Hepatic stellate cell (primary cell): ENCODE measurements around the gene SECISBP2.

Experiments used
- DNase-seq: peaks from one replicate; pipeline ENCODE4 v3.0.0; 2011; ENCODE audit warnings: low spot score

The SECISBP2 gene

GRCh38 chr9:89382026-89382986 is 64.0 kb downstream of the SECISBP2 start:
- DNase-seq: no peak

- no peak for DNase-seq
These were observed 64.9 kb downstream of the SECISBP2 start for GRCh38 chr9:89383030-89383720.

GRCh38 chr9:89383721-89384300 is 65.5 kb downstream of the SECISBP2 start:
- DNase-seq: no peak

GRCh38 chr9:89384783-89385182 is 66.5 kb downstream of the SECISBP2 start:
- DNase-seq: no peak

GRCh38 chr9:89386206-89386605 is 67.9 kb downstream of the SECISBP2 start:
- DNase-seq: no peak

- DNase-seq: no peak
These were observed 68.5 kb downstream of the SECISBP2 start for GRCh38 chr9:89386797-89387196.

- DNase-seq: no peak
These were observed 69.0 kb downstream of the SECISBP2 start for GRCh38 chr9:89387197-89387849.

GRCh38 chr9:89388084-89388867 is 70.0 kb downstream of the SECISBP2 start:
- DNase-seq: no peak

GRCh38 chr9:89388868-89389177 is 70.5 kb downstream of the SECISBP2 start:
- no peak for DNase-seq

- DNase-seq: no peak
These were observed 71.8 kb downstream of the SECISBP2 start for GRCh38 chr9:89390068-89390555.

GRCh38 chr9:89390578-89391116 is 72.3 kb downstream of the SECISBP2 start:
- DNase-seq: no peak

- DNase-seq: no peak
These were observed 73.3 kb downstream of the SECISBP2 start for GRCh38 chr9:89391585-89391984.

- DNase-seq: no peak
These were observed 76.1 kb downstream of the SECISBP2 start for GRCh38 chr9:89394412-89394811.

- no peak for DNase-seq
These were observed 77.8 kb downstream of the SECISBP2 start for GRCh38 chr9:89395931-89396710.

GRCh38 chr9:89397471-89397870 is 79.2 kb downstream of the SECISBP2 start:
- DNase-seq: no peak

GRCh38 chr9:89398621-89399020 is 80.3 kb downstream of the SECISBP2 start:
- DNase-seq: no peak

- DNase-seq: no peak
These were observed 82.3 kb downstream of the SECISBP2 start for GRCh38 chr9:89400403-89401116.

GRCh38 chr9:89402695-89403427 is 84.6 kb downstream of the SECISBP2 start:
- no peak for DNase-seq

GRCh38 chr9:89404074-89404473 is 85.8 kb downstream of the SECISBP2 start:
- DNase-seq: no peak
